ENCODE measurements around the gene CNKSR1.

CNKSR1 gene

GRCh38 chr1:26158271-26158907 lies 18.9 kb upstream of the CNKSR1 start:
- H4K20me1 ChIP-seq (ENCODE audit: insufficient read depth, low read length) = no peaks in the 10 kb centered on the region
- no peaks in the 10 kb centered on the region for H3K27me3 ChIP-seq (ENCODE audit: low read depth, low read length)
- H3K4me1 ChIP-seq (ENCODE audit: low read length) = no peaks in the 10 kb centered on the region
- no peaks in the 10 kb centered on the region for H3K79me2 ChIP-seq (ENCODE audit: low read length)
- H3K4me2 ChIP-seq (ENCODE audit: low read length) = no peak overlapping the region
- no peak overlapping the region for H3K9ac ChIP-seq (ENCODE audit: low read length)
- no peak overlapping the region for H3K4me3 ChIP-seq (ENCODE audit: low read length)
- no peak overlapping the region for H3K27ac ChIP-seq (ENCODE audit: low read length)
- TF ChIP-seq EZH2phosphoT487 (IDR thresholded peaks at IDR 0.05; ENCODE audit: low read depth) = no peak
- TF ChIP-seq, protein P1, sequence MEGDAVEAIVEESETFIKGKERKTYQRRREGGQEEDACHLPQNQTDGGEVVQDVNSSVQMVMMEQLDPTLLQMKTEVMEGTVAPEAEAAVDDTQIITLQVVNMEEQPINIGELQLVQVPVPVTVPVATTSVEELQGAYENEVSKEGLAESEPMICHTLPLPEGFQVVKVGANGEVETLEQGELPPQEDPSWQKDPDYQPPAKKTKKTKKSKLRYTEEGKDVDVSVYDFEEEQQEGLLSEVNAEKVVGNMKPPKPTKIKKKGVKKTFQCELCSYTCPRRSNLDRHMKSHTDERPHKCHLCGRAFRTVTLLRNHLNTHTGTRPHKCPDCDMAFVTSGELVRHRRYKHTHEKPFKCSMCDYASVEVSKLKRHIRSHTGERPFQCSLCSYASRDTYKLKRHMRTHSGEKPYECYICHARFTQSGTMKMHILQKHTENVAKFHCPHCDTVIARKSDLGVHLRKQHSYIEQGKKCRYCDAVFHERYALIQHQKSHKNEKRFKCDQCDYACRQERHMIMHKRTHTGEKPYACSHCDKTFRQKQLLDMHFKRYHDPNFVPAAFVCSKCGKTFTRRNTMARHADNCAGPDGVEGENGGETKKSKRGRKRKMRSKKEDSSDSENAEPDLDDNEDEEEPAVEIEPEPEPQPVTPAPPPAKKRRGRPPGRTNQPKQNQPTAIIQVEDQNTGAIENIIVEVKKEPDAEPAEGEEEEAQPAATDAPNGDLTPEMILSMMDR (IDR thresholded peaks at IDR 0.05; ENCODE audit: low read depth, low read length) = no peak
- H3K36me3 ChIP-seq (replicated peaks; ENCODE audit: low read depth, low read length) = no peaks in the 10 kb centered on the region
- no peaks in the 10 kb centered on the region for H3K9me3 ChIP-seq (ENCODE audit: insufficient read depth, low read length)
- no peak overlapping the region for H2AFZ ChIP-seq (ENCODE audit: low read depth, low read length)

DNA sequence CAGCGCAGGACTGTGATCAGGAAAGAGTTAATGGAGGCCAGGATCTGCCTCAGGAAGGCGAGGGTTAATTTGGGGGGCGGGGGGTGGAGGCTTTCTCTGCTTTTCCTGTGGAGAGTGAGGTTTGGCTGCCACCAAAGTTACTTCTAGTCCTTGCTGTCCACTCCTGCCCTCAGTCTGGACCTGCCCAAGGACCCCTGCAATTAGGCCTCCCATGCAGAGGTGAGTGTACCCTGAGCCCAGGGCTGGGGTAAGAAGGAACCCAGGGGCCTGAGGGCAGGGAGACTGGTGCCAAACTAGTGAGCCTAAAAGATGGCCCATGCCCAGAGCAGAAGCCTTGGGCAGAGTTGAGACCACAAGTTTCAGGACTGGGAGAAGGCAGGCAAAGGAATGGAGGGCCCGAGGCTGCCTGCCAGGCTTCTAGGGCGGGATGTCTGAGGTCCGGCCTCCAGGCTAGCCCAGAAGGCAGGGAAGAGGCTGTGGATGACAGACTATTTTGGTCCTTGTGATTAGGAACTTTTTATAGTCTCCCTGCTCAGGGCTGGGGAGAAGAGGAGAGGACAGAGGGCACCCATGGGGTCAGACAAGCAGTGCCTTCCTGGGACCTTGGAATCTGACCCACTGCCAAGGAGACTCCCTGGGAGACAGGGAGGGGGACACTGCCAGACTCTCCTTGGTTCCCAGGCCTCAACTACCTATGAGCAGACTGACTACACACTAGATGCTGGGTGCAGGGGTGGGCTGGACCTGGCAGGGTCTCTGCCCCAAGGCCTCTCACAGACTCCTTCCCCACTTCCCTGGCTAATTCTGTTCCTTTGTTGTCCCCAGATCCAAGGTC lies 18.2 kb upstream of the CNKSR1 start, which contains the start of gene FAM110D:
Gene FAM110D (plus strand): TSS at position 172 of the 835 bp plus-strand sequence. CDS start 2,213 bp downstream, outside the sequence.
- no peaks in the 10 kb centered on the region for H3K79me2 ChIP-seq (ENCODE audit: low read length)
- H3K9ac ChIP-seq (ENCODE audit: low read length) = no peak within 1 kb of the TSS
- no peak within 1 kb of the TSS for H3K4me3 ChIP-seq (ENCODE audit: low read length)
- H3K4me2 ChIP-seq (ENCODE audit: low read length) = no peak within 1 kb of the TSS
- H3K27ac ChIP-seq (ENCODE audit: low read length) = no peak within 1 kb of the TSS
- no peaks in the 10 kb centered on the region for H3K4me1 ChIP-seq (ENCODE audit: low read length)
- H3K27me3 ChIP-seq (ENCODE audit: low read depth, low read length) = no peaks in the 10 kb centered on the region
- no peaks in the 10 kb centered on the region for H3K9me3 ChIP-seq (ENCODE audit: insufficient read depth, low read length)
- no peaks in the 10 kb centered on the region for H4K20me1 ChIP-seq (ENCODE audit: insufficient read depth, low read length)
- no peak within 1 kb of the TSS for H2AFZ ChIP-seq (ENCODE audit: low read depth, low read length)
- TF ChIP-seq, protein P1 (IDR thresholded peaks at IDR 0.05; ENCODE audit: low read depth, low read length) = no peak
- TF ChIP-seq EZH2phosphoT487 (IDR thresholded peaks at IDR 0.05; ENCODE audit: low read depth) = no peak
- H3K36me3 ChIP-seq (replicated peaks; ENCODE audit: low read depth, low read length) = no peaks in the 10 kb centered on the region

- Histone ChIP-seq H3K27ac (ENCODE audit: low read length) (no peak overlapping the region), H3K27me3 (ENCODE audit: low read depth, low read length) (no peaks in the 10 kb centered on the region), H3K4me1 (ENCODE audit: low read length) (peaks cover 3% of the 10 kb centered on the region), H3K36me3 (replicated peaks; ENCODE audit: low read depth, low read length) (no peaks in the 10 kb centered on the region), H2AFZ (ENCODE audit: low read depth, low read length) (no peak overlapping the region), H3K4me3 (ENCODE audit: low read length) (no peak overlapping the region), H3K9me3 (ENCODE audit: insufficient read depth, low read length) (no peaks in the 10 kb centered on the region), H3K4me2 (ENCODE audit: low read length) (no peak overlapping the region), H4K20me1 (ENCODE audit: insufficient read depth, low read length) (no peaks in the 10 kb centered on the region), H3K9ac (ENCODE audit: low read length) (no peak overlapping the region), H3K79me2 (ENCODE audit: low read length) (no peaks in the 10 kb centered on the region)
- TF ChIP-seq, protein P1 (IDR thresholded peaks at IDR 0.05; ENCODE audit: low read depth, low read length) = no peak
- TF ChIP-seq EZH2phosphoT487 (IDR thresholded peaks at IDR 0.05; ENCODE audit: low read depth) = no peak
Observed at GRCh38 chr1:26159743-26160039, 17.6 kb upstream of the CNKSR1 start.

All from OCI-LY3 (cell line).